Kasumi-1 (cell line): ENCODE measurements around the gene ZGPAT.

Experiments used
- DNase-seq, 2 experiments: peaks; one replicate each; lab custom pipeline; 2025; lab: John Stamatoyannopoulos, UW

The ZGPAT gene

DNA sequence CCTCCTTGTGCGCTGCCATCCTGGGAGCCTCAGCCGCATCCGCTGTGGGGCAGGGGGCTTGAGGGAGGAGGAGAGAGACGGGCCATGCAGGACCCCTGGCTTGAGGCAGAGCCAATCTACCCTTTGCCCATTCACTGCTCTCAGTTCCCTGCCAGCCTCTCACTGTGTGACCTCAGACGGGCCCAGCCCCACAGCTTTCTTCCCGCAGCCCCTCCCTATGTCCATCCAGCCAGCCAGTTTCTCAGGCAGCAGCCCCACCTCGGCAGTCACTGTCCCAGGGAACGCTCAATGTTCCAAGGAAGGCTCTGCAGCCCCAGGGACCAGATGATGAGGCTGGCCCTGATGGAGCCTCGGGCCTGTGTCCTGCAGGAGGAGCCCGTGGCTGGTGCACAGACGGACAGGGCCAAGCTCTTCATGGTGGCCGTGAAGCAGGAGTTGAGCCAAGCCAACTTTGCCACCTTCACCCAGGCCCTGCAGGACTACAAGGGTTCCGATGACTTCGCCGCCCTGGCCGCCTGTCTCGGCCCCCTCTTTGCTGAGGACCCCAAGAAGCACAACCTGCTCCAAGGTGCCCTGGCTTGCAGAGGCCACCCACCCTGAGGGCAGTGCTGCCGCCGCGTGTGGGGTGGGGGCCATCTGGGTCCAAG lies 15.3 kb upstream of the ZGPAT start:
- no peak for DNase-seq

DNA sequence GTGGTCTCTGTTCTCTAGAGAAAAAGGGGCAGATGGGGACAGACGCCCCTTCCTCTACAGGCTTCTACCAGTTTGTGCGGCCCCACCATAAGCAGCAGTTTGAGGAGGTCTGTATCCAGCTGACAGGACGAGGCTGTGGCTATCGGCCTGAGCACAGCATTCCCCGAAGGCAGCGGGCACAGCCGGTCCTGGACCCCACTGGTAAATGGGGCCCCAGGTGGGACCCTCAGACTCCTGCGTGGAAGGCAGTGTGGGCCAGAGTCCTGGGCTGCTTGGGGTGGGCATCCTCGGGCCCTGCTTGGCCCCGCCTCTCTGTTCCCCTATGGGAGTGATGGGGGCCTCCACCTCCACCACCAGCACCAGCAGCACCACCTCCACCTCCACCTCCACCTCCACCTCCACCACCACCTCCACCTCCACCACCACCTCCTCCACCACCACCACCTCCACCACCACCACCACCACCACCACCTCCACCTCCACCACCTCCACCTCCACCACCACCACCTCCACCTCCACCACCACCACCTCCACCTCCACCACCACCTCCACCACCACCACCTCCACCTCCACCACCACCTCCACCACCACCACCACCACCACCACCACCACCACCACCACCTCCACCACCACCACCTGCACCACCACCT lies 14.6 kb upstream of the ZGPAT start:
- DNase-seq = no peak

DNA sequence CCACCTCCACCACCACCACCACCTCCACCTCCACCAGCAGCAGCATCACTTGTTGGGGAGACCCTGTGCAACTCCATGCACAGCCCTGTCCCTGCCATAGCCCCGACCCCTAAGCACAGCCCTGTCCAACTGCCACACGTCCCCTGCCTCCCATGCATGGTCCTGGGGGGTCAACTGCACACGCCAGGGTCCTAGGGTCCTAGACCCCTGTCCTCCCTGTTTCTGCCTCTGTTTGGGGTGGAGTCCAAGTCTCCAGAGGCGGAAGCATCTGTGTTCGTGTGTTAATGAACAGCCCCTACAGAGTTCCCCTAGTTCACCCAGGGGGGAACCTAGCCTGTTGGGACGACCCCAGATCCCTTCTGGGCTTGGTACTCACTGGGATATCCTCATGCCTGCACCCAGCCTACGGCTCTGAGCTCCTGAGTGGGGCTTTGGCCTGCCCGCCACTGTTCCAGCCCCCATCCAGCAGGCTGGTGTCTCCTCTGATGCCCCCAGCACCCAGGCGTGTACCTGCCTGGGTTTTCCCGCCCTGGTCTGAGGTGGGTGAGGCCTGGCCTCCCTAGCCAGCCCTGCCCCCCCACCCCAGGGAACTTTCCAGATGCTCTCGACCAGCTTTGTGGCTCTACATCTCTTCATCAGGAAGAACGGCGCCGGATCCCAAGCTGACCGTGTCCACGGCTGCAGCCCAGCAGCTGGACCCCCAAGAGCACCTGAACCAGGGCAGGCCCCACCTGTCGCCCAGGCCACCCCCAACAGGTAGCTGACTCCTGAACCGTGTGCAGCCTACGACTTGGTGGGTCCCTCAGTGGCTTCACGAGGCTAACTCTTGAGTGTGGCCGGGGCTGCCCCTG lies 13.9 kb upstream of the ZGPAT start:
- no peak for DNase-seq

DNA sequence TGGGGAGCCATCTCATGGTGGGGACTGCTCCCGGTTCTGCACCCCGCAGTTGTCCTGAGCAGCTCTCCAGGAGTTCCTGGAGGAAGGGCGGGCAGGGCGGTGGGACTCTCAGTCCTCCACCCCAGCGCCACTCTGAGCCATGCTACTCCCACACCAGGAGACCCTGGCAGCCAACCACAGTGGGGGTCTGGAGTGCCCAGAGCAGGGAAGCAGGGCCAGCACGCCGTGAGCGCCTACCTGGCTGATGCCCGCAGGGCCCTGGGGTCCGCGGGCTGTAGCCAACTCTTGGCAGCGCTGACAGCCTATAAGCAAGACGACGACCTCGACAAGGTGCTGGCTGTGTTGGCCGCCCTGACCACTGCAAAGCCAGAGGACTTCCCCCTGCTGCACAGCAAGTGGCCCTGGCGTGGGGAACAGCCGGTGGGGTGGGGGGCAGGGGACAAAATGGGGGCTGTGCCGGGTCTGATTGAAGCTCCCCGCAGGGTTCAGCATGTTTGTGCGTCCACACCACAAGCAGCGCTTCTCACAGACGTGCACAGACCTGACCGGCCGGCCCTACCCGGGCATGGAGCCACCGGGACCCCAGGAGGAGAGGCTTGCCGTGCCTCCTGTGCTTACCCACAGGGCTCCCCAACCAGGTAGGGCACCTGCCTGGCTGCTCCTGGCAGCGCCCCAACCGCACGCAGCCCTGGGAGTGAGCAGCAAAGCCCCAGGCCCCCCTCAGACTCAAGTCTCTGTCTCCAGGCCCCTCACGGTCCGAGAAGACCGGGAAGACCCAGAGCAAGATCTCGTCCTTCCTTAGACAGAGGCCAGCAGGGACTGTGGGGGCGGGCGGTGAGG lies 13.0 kb upstream of the ZGPAT start:
- DNase-seq = no peak

DNA sequence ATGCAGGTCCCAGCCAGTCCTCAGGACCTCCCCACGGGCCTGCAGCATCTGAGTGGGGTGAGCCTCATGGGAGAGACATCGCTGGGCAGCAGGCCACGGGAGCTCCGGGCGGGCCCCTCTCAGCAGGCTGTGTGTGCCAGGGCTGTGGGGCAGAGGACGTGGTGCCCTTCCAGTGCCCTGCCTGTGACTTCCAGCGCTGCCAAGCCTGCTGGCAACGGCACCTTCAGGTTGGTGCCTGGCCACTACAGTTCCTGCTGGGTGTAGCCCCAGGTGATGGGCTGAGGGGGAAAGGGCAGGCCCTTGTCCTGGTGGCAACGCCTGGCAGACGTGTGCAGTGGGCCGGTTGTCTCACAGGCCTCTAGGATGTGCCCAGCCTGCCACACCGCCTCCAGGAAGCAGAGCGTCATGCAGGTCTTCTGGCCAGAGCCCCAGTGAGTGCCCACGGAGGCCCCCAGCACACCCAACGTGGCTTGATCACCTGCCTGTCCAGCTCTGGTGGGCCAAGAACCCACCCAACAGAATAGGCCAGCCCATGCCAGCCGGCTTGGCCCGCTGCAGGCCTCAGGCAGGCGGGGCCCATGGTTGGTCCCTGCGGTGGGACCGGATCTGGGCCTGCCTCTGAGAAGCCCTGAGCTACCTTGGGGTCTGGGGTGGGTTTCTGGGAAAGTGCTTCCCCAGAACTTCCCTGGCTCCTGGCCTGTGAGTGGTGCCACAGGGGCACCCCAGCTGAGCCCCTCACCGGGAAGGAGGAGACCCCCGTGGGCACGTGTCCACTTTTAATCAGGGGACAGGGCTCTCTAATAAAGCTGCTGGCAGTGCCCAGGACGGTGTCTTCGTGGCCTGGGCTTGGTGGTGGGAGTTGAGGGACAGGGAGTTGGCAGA lies 12.2 kb upstream of the ZGPAT start:
- no peak for DNase-seq

DNA sequence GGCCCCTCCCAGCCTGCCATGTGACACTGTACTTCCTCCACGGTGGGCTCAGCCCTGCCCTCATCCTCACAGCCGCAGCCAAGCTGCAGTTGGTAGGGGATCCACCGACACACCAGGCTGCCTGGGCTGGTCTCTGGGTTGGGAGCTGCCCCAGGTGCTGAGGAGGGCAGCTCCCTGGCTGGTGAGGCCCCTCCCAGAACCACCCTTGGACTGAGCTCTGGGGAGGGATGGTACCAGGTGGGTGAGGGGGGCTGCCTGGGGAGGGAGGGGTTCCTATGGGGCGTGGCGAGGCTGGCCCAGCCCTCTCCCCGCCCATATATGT lies 11.6 kb upstream of the ZGPAT start:
- no peak for DNase-seq

DNA sequence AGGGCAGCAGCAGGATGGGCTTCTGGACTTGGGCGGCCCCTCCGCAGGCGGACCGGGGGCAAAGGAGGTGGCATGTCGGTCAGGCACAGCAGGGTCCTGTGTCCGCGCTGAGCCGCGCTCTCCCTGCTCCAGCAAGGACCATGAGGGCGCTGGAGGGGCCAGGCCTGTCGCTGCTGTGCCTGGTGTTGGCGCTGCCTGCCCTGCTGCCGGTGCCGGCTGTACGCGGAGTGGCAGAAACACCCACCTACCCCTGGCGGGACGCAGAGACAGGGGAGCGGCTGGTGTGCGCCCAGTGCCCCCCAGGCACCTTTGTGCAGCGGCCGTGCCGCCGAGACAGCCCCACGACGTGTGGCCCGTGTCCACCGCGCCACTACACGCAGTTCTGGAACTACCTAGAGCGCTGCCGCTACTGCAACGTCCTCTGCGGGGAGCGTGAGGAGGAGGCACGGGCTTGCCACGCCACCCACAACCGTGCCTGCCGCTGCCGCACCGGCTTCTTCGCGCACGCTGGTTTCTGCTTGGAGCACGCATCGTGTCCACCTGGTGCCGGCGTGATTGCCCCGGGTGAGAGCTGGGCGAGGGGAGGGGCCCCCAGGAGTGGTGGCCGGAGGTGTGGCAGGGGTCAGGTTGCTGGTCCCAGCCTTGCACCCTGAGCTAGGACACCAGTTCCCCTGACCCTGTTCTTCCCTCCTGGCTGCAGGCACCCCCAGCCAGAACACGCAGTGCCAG lies 11.0 kb upstream of the ZGPAT start, which contains the start of gene TNFRSF6B:
Gene TNFRSF6B (plus strand): TSS at position 25 of the 729 bp plus-strand sequence. CDS start 116 bp downstream, at position 141.
- no peak for DNase-seq

DNA sequence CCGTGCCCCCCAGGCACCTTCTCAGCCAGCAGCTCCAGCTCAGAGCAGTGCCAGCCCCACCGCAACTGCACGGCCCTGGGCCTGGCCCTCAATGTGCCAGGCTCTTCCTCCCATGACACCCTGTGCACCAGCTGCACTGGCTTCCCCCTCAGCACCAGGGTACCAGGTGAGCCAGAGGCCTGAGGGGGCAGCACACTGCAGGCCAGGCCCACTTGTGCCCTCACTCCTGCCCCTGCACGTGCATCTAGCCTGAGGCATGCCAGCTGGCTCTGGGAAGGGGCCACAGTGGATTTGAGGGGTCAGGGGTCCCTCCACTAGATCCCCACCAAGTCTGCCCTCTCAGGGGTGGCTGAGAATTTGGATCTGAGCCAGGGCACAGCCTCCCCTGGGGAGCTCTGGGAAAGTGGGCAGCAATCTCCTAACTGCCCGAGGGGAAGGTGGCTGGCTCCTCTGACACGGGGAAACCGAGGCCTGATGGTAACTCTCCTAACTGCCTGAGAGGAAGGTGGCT lies 10.4 kb upstream of the ZGPAT start:
- DNase-seq = no peak

DNA sequence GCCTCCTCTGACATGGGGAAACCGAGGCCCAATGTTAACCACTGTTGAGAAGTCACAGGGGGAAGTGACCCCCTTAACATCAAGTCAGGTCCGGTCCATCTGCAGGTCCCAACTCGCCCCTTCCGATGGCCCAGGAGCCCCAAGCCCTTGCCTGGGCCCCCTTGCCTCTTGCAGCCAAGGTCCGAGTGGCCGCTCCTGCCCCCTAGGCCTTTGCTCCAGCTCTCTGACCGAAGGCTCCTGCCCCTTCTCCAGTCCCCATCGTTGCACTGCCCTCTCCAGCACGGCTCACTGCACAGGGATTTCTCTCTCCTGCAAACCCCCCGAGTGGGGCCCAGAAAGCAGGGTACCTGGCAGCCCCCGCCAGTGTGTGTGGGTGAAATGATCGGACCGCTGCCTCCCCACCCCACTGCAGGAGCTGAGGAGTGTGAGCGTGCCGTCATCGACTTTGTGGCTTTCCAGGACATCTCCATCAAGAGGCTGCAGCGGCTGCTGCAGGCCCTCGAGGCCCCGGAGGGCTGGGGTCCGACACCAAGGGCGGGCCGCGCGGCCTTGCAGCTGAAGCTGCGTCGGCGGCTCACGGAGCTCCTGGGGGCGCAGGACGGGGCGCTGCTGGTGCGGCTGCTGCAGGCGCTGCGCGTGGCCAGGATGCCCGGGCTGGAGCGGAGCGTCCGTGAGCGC lies 9.8 kb upstream of the ZGPAT start:
- DNase-seq = no peak

DNA sequence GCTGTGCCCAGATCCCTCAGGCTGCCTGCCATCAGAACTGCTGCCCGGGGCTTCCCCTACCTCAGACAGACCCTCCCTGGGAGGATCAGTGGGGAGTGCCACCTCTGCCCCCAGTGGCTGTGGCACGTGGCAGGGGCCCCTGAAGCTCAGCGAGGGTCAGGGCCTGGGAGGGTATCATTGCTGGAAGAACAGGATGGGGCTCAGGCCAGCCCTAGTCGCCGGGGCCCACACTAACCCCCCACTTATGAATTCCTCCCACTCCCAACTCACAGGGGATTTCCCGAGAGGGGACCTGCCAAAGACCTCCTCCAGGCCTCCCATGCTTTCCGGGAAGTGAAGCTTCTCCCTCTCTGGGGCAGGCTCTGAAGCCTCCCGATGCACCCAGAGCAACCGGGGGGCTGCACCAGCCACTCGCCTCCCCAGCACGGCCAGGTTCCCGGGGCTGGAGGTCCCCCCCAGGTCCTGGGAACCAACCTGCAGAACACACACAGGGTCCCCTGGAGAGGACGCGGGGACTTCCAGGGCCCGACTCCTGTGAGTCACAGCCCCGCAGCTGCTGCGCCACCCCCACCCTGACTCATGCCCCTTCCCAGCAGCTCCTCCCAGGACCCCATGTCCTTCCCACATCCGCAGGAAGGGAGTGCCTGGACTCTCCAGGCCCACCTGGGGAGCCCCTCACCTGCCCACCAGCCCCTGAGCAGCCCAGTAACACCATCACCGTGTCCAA lies 8.9 kb upstream of the ZGPAT start:
- no peak for DNase-seq

DNA sequence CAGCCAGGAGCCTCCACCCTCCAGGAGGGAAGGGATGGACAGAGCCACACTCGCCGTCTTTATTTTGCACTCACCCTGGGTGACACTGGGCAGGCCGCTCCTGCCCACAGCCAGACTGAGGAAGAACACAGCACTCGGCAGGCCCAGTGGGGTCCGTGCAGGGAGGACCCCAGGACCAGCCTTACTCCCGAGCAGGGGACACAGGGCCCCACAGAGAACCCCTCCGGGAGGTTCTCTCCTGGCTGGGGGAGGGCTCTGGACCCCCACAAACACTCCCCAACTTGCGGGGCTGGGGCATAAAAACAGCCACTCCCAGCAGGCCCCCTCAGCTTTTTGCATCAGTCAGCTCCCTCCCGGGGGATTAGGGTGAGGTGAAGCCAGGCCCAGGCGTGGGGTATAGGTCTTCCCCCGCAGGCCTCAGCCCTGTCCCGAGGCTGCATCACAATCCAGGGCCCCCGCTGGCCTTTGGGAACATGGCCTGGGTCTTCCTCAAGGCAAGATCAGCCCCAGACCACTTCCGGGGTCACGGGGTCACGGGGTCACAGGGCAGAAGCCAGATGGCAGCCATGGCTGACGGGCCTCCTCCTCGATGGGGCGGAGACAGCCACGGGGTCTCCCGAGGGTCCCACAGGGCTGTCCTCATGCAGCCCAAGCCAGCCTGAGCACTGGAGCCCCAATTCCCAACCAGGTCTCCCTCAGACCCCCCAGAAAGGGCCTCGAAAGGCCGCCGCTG lies 8.2 kb upstream of the ZGPAT start:
- DNase-seq = no peak

DNA sequence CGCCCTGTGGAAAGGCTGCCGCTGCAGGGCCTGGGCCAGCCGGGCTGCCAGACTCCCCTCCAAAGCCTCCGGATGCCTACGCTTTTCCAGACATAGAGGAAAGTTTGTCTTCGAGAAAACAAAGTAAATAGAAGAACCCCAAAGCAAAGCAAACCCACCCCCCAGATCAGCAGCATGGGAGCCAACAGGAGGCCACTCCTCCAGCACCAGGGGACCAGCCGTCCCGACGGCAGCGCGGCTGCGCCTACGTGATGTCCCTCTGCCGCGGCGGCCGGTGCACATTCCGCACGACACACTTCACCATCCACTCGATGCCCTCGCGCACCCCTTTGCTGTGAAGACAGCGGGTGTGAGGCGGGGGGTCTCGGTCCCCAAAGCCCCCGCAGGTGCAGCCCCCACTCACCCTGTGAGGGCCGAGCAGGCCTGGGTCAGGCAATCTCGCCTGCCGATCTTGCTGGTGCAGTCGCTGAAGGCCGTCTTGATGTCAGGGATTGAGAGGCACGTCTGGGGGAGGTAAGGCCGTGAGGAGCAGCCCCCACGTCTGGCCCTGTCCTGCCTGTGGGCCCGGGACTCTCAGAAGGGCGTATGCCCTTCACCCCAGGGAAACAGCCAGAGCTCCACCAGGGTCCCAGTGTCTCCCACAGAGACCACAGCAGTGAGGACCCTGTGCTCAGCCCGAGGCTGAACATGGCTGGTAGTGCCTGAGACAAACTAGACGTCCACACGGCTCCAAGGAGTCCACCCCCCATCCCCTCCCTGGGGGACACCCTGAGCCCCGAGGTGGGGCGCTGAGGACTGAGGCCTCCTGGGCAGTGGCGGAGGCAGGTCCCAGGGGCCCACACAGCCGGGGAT lies 7.4 kb upstream of the ZGPAT start:
- DNase-seq = no peak

DNA sequence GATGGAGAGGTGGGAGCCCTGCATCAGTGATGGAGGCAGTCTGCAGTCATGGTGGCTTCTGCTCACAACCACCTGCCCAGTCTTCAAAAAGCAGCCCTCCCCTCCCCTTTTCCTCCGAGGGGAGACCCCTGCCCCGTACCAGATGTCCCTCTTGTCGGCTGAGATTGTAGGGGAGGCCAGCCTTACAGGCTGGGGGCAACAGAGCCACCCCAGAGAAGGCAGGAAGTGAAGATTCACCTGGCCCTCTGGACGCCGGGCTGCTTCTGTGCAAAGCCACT lies 6.8 kb upstream of the ZGPAT start:
- DNase-seq = no peak

DNA sequence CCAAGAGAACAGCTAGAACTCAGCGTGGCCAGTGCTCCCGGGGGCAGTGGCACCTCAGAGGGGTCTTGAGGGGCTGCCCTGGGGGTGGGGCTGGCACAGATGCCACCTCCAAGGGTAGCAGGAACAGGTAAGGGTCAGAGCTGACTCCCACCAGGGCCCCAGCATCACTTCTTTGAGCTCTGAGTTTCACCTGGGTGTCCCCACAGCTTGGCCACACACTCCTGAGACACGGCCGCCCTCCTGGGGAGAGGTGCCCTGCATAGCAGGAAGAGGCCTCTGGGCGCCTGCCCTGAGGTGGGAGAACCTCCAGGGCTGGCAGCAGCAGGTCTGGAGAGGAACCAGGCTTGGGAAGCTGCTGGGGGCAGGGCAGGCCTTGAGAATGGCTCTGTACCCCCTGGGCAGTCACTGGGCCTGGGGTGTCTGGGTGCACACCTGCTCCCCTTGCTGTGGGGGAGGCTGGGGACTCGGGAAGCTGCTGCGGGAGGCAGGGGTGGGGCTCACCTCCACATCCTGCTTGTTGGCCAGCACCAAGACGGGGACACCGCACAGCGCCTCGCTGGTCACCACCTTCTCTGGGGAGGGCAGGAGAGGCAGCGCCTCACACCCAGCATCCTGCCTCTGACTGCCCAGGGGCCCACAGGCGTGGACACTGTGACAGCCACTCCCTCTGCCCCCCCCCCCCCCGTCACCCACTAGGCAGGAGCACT lies 6.4 kb upstream of the ZGPAT start:
- no peak for DNase-seq

DNA sequence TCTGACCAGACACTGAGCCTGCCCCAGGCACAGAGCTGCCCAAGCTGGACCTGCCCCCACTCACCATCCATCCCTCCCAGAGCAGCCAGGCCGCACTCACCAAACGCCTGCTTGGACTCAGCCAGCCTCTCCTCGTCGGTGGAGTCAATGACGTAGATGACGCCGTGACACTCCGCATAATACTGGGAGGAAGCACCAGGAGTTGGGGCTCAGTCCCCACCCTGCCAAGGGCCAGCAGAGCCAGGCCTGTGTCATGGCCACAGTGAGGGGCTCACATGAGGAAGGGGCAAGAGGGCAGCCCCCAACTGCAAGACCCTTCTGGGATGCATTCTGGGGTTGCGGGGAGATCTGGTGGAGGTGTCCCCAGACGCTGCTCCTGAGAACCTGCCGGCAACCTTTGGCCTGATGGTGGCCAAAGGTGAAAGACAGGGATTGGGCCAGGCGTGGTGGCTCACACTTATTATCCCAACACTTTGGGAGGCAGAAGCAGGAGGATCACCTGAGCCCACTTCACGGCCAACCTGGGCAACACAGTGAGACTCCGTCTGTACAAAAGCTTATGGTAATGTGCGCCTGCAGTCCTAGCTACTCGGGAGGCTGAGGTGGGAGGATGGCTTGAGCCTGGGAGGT lies 5.7 kb upstream of the ZGPAT start:
- DNase-seq = no peak

DNA sequence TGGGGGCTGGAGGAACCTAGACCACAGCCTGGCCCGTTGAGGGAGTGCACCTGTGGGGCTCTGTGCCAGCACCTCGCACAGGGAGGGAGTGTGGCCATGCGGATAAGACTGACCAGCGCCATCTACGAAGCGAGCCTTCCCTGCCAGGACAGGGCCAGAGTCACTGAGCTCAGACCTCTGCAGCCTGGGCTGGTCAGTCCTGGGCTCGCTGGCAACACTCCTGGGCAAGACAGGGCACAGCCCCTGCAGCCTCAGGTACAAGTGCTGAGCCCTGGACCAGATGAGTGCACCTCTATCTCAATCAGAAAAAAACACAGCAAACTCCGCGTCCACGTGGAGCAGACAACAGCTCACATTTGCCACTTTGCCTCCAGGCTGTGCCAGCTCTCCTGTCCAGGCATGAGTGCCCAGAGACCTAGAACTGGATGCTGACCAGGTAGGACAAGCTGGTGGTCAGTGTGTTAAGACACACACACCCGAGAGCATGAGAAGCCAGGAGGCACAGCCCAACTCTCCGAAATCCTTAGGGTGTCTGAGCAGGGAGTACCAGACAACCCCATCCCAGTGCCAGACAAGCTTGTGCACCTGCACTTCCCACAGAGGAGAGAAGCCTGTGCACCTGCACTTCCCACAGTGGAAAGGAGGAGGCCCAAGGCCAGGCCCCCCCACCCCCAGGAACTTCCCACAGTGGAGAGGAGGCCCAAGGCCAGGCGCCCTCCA lies 4.9 kb upstream of the ZGPAT start:
- no peak for DNase-seq
